Right lobe of liver (tissue), 4 donors: ENCODE measurements around the gene SLC6A3.

Experiments used
- POLR2A ChIP-seq: fragments of 450-650 bp; IDR thresholded peaks from one replicate; pipeline ENCODE4 v1.6.1; 2017; ENCODE audit warnings: antibody characterized with exemption, mild to moderate bottlenecking
- TF ChIP-seq, protein P1 (sequence below), 4 donors: fragments of 200-600 bp in 3 of 4; fragments of 450-650 bp in 1 of 4; IDR thresholded peaks; one replicate each; pipeline versions ENCODE4 v1.5.1 to v1.8.0; 2016 to 2022; ENCODE audit warnings: antibody characterized with exemption in 4 of 4, mild to moderate bottlenecking in 2 of 4
- donor health status: DM: no; HTN: no; CAD: no.
- donor health status: DM: no; HTN: no; CAD: no.
- donor health status: DM: no; HTN: yes; CAD: no.

DNA sequence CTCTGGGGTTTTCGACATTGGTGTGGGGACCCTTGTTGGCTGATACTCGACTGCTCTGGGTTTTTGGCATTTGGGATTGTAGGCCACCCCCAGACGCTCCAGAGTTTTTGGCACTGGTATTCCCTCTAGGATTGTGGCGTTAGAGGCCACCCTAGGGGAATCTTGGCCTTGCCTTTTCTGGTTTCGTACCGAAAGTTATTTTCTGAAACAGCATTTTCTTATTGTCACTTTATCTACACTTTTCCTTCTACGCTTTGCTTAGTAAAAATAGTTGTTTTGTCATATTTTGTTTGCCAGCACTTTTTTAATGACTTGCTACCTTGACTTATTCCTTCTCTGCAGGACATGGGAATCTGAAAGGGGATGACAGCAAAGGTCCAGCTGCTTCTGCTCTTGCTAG, 75.2 kb downstream of the SLC6A3 start:
- TF ChIP-seq, protein P1, sequence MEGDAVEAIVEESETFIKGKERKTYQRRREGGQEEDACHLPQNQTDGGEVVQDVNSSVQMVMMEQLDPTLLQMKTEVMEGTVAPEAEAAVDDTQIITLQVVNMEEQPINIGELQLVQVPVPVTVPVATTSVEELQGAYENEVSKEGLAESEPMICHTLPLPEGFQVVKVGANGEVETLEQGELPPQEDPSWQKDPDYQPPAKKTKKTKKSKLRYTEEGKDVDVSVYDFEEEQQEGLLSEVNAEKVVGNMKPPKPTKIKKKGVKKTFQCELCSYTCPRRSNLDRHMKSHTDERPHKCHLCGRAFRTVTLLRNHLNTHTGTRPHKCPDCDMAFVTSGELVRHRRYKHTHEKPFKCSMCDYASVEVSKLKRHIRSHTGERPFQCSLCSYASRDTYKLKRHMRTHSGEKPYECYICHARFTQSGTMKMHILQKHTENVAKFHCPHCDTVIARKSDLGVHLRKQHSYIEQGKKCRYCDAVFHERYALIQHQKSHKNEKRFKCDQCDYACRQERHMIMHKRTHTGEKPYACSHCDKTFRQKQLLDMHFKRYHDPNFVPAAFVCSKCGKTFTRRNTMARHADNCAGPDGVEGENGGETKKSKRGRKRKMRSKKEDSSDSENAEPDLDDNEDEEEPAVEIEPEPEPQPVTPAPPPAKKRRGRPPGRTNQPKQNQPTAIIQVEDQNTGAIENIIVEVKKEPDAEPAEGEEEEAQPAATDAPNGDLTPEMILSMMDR (IDR thresholded peaks at IDR 0.05) = no peak
- TF ChIP-seq POLR2A = no peak
